Lower leg skin (tissue), 4 donors: Measurements from ENCODE around the gene WASF3. TPM values are rescaled to one million over a fixed set of nuclear protein-coding genes. Genes with fewer than 3 reads are reported as not detected.
A peak's percentile ranks its signal among the peaks of the same experiment; 100 is the strongest.

Experiments used
- DNase-seq, 2 donors: peaks; one replicate each; pipeline ENCODE4 v3.0.0-alpha.2; 2019; ENCODE audit warnings: low spot score in 2 of 2
- H3K4me3 ChIP-seq: fragments of 200-600 bp; sonication (generic); 2 replicates; pipeline ENCODE4 v1.5.1; 2017; ENCODE audit warnings: mild to moderate bottlenecking, low read depth; ENCODE audit not compliant: poor library complexity, severe bottlenecking
- POLR2A ChIP-seq, 2 donors: fragments of 450-650 bp; IDR thresholded peaks; one replicate each; pipeline ENCODE4 v1.6.1; 2016 to 2017; ENCODE audit warnings: antibody characterized with exemption in 2 of 2, mild to moderate bottlenecking in 1 of 2, moderate library complexity in 1 of 2
- WGBS, 2 donors: methylation state at CpG; one replicate each; pipeline ENCODE4 v1.1.5; 2018; 5-methylcytosine and 5-hydroxymethylcytosine counted together
- intact Hi-C: fragments of 100-400 bp; cut with DNase I; formaldehyde crosslinking; loops from one replicate; pipeline ENCODE4 v1.15.0; 2023; ENCODE audit warnings: low total_unique reads
- total RNA-seq, 4 donors: library from RNA; depleted of rRNA; stranded (reverse); fragments of >200 nt; gene quantifications; one replicate each; pipeline ENCODE4 v1.1.0, GENCODE V29; 2016
- TF ChIP-seq, protein P1 (sequence below), 3 donors: fragments of 450-650 bp; IDR thresholded peaks; one replicate each; pipeline ENCODE4 v1.5.1; 2016; ENCODE audit warnings: antibody characterized with exemption in 3 of 3, mild to moderate bottlenecking in 3 of 3, moderate library complexity in 2 of 3

Gene WASF3
- total RNA-seq, 4 donors from 2014 or later, result 3.4 to 12.8 (median 6.7) TPM

DNA sequence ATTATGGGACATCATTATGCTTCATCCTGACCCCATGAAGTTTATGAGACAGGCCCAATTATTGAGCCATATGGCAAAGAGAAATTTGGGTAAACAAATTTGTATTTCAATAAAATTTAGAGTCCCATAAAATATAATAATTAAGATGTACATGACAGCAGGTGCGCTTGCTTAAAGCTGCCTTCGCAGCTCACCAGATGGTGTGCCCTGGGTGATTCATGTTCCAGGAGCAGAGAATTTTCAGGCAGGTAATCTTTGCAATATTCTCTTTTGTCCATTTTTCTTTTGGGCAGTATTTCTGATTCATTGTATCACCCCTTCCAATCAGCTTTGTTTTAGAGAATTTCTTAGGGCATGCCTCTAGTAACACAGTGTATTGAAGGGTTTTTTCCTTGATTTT is 39.5 kb upstream of the WASF3 start:
- peak in 1 of 2 donors; percentile 29 for DNase-seq
- intact Hi-C loops, result no loop called here
- 44 to 57% methylated on average over 2 of the region's 2 CpGs for WGBS, 2 donors
- no peak overlapping the region for H3K4me3 ChIP-seq
- no peak for TF ChIP-seq POLR2A (IDR thresholded peaks at IDR 0.05)
- TF ChIP-seq, protein P1, sequence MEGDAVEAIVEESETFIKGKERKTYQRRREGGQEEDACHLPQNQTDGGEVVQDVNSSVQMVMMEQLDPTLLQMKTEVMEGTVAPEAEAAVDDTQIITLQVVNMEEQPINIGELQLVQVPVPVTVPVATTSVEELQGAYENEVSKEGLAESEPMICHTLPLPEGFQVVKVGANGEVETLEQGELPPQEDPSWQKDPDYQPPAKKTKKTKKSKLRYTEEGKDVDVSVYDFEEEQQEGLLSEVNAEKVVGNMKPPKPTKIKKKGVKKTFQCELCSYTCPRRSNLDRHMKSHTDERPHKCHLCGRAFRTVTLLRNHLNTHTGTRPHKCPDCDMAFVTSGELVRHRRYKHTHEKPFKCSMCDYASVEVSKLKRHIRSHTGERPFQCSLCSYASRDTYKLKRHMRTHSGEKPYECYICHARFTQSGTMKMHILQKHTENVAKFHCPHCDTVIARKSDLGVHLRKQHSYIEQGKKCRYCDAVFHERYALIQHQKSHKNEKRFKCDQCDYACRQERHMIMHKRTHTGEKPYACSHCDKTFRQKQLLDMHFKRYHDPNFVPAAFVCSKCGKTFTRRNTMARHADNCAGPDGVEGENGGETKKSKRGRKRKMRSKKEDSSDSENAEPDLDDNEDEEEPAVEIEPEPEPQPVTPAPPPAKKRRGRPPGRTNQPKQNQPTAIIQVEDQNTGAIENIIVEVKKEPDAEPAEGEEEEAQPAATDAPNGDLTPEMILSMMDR (IDR thresholded peaks at IDR 0.05), result no peak

DNA sequence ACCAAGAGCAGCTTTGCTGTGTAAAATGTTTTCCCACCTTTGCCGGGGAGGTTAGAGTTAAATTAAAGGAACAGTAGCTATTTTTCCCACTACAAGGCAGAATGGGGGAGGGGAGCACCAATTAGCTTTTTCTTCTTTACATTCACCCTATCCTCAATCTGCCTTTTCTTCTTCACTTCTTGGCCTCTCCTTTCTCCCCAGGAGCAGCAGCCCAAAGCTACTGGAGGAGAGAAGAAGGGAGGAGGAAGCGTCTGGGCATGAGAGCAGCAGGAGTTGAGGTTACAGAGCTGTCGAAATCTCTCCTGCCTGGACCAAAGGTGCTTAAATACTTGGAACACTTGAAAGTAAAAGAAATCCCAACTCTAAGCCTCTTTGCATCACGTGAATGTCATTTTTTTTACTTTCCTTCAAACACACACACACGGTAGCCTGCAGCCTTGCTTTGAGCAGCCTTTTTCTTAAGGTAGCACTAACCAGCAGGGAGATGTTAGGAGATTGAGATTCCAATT is 39.0 kb upstream of the WASF3 start:
- no peak for DNase-seq
- 13 to 17% methylated on average over 5 of the region's 5 CpGs for WGBS, 2 donors
- no peak for TF ChIP-seq POLR2A (IDR thresholded peaks at IDR 0.05)
- TF ChIP-seq, protein P1 (IDR thresholded peaks at IDR 0.05), result no peak
- intact Hi-C loops, result no loop called here
- H3K4me3 ChIP-seq, result no peak overlapping the region

DNA sequence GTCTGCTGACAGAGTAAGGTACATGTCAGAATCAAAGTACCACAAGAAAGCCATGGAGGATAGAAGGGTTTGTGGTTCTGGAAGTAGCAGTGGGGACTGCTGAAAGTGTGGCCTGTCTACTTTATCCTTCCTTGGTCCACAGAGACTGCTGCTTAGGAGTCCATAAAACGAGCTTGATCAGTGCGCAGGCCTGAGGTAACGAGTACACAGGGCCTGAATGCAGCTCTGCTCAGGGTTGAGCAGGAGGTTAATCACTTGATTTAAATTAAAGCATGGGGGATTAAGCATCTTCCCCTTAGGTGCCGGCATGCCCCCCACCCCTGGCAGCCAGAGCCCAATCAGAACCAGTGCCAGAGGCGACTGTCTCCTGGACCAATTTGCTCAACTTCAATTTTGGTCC is 34.9 kb upstream of the WASF3 start:
- H3K4me3 ChIP-seq, result no peak overlapping the region
- no peak for DNase-seq
- 68 to 85% methylated on average over 5 of the region's 5 CpGs for WGBS, 2 donors
- intact Hi-C loops, result no loop called here
- TF ChIP-seq POLR2A (IDR thresholded peaks at IDR 0.05), result no peak
- TF ChIP-seq, protein P1 (IDR thresholded peaks at IDR 0.05), result no peak

DNA sequence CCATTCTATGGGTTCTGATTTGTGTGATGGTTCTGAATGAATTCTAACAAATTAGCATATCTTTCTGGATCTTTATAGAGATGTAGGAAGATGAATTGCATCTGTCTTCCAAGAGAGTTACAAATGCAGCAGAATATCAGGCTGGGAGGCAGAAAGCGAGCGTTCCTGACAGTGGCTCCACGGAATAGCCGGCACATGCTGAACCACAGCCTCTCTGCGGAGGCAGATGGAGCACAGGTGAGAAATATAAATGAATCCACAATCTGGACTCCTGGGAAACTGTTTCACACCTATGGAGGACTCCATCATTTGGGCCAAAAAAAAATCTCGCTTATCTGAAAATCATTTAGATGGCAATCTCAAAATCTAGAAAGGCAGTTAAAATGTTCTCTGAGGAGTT is 34.5 kb upstream of the WASF3 start:
- no peak overlapping the region for H3K4me3 ChIP-seq
- intact Hi-C loops, result no loop called here
- TF ChIP-seq, protein P1 (IDR thresholded peaks at IDR 0.05), result no peak
- no peak for TF ChIP-seq POLR2A (IDR thresholded peaks at IDR 0.05)
- no peak for DNase-seq
- 89 to 91% methylated on average over 6 of the region's 6 CpGs for WGBS, 2 donors

DNA sequence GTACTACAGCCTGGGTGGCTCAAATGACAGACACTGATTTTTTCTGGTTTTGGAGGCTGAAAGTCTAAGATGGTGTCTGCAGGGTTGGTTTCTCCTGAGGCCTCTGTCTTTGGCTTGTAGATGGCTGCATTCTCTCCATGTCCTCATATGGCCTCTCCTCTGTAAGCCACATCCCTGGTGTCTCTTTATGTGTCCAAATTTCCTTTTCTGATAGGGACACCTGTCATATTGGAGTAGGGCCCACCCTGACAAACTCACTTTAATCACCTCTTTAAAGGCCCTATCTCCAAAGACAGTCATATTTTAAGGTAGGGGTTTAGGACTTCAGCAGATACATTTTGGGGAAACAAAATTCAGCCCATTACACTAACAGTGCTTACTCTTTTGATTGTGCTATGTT is 32.0 kb upstream of the WASF3 start:
- TF ChIP-seq POLR2A (IDR thresholded peaks at IDR 0.05), result no peak
- TF ChIP-seq, protein P1 (IDR thresholded peaks at IDR 0.05), result no peak
- intact Hi-C loops, result no loop called here
- no peak for DNase-seq

DNA sequence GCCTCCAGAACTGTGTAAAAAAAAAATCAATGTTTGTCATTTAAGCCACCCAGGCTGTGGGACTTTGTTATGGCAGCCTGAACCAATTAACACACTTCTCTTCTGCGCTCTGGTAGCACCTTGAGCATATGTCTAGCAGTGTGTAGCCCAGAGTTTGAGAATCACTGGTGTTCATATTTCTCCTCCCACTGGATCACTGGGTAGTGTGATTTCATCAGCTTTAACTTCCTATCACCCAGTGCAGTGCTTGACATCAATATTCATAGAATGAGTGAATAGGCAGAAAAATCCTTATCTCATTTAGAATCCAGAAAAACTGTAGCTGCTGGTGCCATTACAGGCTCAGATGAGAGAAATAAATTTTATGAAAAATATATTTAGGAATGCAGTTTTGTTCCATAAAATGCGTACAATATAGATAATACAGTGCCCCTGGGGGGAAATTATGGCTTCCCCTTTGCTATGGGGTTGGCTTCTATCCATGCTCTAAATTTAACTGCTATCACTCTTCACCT is 30.7 kb upstream of the WASF3 start:
- intact Hi-C loops, result no loop called here
- WGBS, 2 donors, result 55 to 56% methylated on average over 2 of the region's 2 CpGs
- TF ChIP-seq POLR2A (IDR thresholded peaks at IDR 0.05), result no peak
- TF ChIP-seq, protein P1 (IDR thresholded peaks at IDR 0.05), result no peak

More for the DNA sequence above, 32.0 kb upstream of the WASF3 start:
- H3K4me3 ChIP-seq, result no peak overlapping the region

More for the DNA sequence above, 30.7 kb upstream of the WASF3 start:
- no peak for DNase-seq
- no peak overlapping the region for H3K4me3 ChIP-seq
